Renal cortical epithelial cell (primary cell): ENCODE results near the gene ETV3. TPM values are rescaled to one million over a fixed set of nuclear protein-coding genes. Genes with fewer than 3 reads are reported as not detected.
"Not testable (repeated sequence)": the region's sequence is repeated elsewhere in the genome, so short reads cannot be mapped to it uniquely, and the experiment has no call there.

ENCODE experiments used
- DNase-seq: peaks from one replicate; pipeline ENCODE4 v3.0.0-alpha.2; 2011; ENCODE audit warnings: low read depth
- total RNA-seq: library from RNA; depleted of rRNA; stranded (reverse); fragments of >200 nt; gene quantifications from 2 replicates; pipeline ENCODE4 v1.2.3, GENCODE V29; 2014

The ETV3 gene
- total RNA-seq = 10.9 and 15.6 TPM in 2 replicates

- DNase-seq = peak; percentile 78
Measured at GRCh38 chr1:157138220-157139051, at the start of gene ETV3. TSS of gene ETV3 (minus strand) at chr1:157138395. CDS start at chr1:157136352, 2,043 bp downstream.

GRCh38 chr1:157186281-157186992 is 48.2 kb upstream of the ETV3 start:
- no peak for DNase-seq

- DNase-seq = no peak
Measured at GRCh38 chr1:157183870-157184269, 45.7 kb upstream of the ETV3 start.

GRCh38 chr1:157182371-157182770 is 44.2 kb upstream of the ETV3 start:
- DNase-seq = not testable (repeated sequence)

GRCh38 chr1:157181790-157182189 is 43.6 kb upstream of the ETV3 start:
- DNase-seq = no peak

- DNase-seq = no peak
Measured at GRCh38 chr1:157181258-157181657, 43.1 kb upstream of the ETV3 start.

- no peak for DNase-seq
Measured at GRCh38 chr1:157178490-157178889, 40.3 kb upstream of the ETV3 start.

- DNase-seq = no peak
Measured at GRCh38 chr1:157177733-157178394, 39.7 kb upstream of the ETV3 start.

GRCh38 chr1:157176591-157177121 is 38.5 kb upstream of the ETV3 start:
- no peak for DNase-seq

- DNase-seq = no peak
Measured at GRCh38 chr1:157176016-157176415, 37.8 kb upstream of the ETV3 start.

GRCh38 chr1:157173900-157174410 is 35.8 kb upstream of the ETV3 start:
- DNase-seq = no peak

GRCh38 chr1:157173241-157173640 is 35.0 kb upstream of the ETV3 start:
- DNase-seq = not testable (repeated sequence)

GRCh38 chr1:157172591-157172990 is 34.4 kb upstream of the ETV3 start:
- DNase-seq = not testable (repeated sequence)

GRCh38 chr1:157171903-157172503 is 33.8 kb upstream of the ETV3 start:
- DNase-seq = peak; percentile 2

- DNase-seq = peak; percentile 1
Measured at GRCh38 chr1:157170677-157171515, 32.7 kb upstream of the ETV3 start.

- DNase-seq = no peak
Measured at GRCh38 chr1:157168015-157168414, 29.8 kb upstream of the ETV3 start.

GRCh38 chr1:157167437-157167836 is 29.2 kb upstream of the ETV3 start:
- DNase-seq = no peak

- DNase-seq = no peak
Measured at GRCh38 chr1:157166590-157166989, 28.4 kb upstream of the ETV3 start.

- DNase-seq = peak; percentile 45
Measured at GRCh38 chr1:157163273-157164127, 25.3 kb upstream of the ETV3 start.

- DNase-seq = no peak
Measured at GRCh38 chr1:157162345-157162744, 24.1 kb upstream of the ETV3 start.
